ENCODE data around the gene TXNDC17.

The TXNDC17 gene

DNA sequence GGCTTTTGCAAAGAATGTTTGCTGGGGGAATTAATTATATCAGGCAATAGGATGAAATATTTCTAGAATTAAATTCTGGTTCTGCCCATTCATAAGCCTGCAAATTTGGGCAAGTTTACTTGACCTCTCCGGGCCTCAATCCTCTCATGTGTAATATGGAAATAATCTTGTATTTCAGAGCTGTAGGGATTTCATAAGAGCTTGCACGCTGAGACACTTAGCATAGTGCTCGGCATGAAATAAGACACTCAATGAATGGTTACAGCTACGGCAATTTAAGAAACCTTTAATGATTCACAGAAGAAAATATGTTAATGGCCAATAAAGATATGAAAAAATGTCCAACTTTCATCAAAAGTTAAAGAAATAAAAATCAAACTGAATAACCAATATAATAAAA, 43.9 kb upstream of the TXNDC17 start:
- POLR2A ChIA-PET: no interaction called here
- Histone ChIP-seq H3K4me3 (ENCODE audit: low read depth, low read length) (no peak overlapping the region), H3K36me3 (ENCODE audit: control insufficient read depth in 2 of 2, insufficient read depth in 1 of 2, low read length in 2 of 2) (peaks cover 63 to 96% of the 10 kb centered on the region in 2 experiments), H3K27ac (ENCODE audit: extremely low read depth, low read depth, low read length) (no peak overlapping the region), H3K9me3 (ENCODE audit: control insufficient read depth, insufficient read depth, low read depth, low read length) (no peaks in the 10 kb centered on the region), H3K4me1 (ENCODE audit: control insufficient read depth, insufficient read depth, low read length) (no peaks in the 10 kb centered on the region)
- CTCF ChIA-PET: interaction anchor here (1.0 kb wide), 1 partner anchor 11 kb away, joined by 3 read pairs; no protein-coding TSS in a partner anchor
- TF ChIP-seq, protein P1, sequence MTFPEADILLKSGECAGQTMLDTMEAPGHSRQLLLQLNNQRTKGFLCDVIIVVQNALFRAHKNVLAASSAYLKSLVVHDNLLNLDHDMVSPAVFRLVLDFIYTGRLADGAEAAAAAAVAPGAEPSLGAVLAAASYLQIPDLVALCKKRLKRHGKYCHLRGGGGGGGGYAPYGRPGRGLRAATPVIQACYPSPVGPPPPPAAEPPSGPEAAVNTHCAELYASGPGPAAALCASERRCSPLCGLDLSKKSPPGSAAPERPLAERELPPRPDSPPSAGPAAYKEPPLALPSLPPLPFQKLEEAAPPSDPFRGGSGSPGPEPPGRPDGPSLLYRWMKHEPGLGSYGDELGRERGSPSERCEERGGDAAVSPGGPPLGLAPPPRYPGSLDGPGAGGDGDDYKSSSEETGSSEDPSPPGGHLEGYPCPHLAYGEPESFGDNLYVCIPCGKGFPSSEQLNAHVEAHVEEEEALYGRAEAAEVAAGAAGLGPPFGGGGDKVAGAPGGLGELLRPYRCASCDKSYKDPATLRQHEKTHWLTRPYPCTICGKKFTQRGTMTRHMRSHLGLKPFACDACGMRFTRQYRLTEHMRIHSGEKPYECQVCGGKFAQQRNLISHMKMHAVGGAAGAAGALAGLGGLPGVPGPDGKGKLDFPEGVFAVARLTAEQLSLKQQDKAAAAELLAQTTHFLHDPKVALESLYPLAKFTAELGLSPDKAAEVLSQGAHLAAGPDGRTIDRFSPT (tag by site-specific recombination; IDR thresholded peaks at IDR 0.05): no peak
- TF ChIP-seq, protein P2, sequence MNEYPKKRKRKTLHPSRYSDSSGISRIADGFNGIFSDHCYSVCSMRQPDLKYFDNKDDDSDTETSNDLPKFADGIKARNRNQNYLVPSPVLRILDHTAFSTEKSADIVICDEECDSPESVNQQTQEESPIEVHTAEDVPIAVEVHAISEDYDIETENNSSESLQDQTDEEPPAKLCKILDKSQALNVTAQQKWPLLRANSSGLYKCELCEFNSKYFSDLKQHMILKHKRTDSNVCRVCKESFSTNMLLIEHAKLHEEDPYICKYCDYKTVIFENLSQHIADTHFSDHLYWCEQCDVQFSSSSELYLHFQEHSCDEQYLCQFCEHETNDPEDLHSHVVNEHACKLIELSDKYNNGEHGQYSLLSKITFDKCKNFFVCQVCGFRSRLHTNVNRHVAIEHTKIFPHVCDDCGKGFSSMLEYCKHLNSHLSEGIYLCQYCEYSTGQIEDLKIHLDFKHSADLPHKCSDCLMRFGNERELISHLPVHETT (tag by site-specific recombination; IDR thresholded peaks at IDR 0.05): no peak
- TF ChIP-seq KLF8 (tag by site-specific recombination; IDR thresholded peaks at IDR 0.05) (no peak), ZNF629 (tag by site-specific recombination; IDR thresholded peaks at IDR 0.05) (no peak), ZNF174 (tag by site-specific recombination; IDR thresholded peaks at IDR 0.05) (no peak), ZNF391 (tag by site-specific recombination; IDR thresholded peaks at IDR 0.05; ENCODE audit: borderline replicate concordance, low read depth) (no peak), ZNF791 (tag by site-specific recombination; IDR thresholded peaks at IDR 0.05) (no peak), ZNF24 (tag by site-specific recombination; IDR thresholded peaks at IDR 0.05) (no peak), EGR2 (tag by site-specific recombination; IDR thresholded peaks at IDR 0.05; ENCODE audit: low read depth) (no peak), ZNF37A (tag by site-specific recombination; IDR thresholded peaks at IDR 0.05) (no peak), ZNF423 (tag by site-specific recombination; IDR thresholded peaks at IDR 0.05) (no peak), ZNF341 (tag by site-specific recombination; IDR thresholded peaks at IDR 0.05; ENCODE audit: low read depth) (no peak), OSR2 (tag by site-specific recombination; IDR thresholded peaks at IDR 0.05) (no peak), ZNF202 (tag by site-specific recombination; IDR thresholded peaks at IDR 0.05; ENCODE audit: borderline replicate concordance) (no peak)
- TF ChIP-seq, protein P3, sequence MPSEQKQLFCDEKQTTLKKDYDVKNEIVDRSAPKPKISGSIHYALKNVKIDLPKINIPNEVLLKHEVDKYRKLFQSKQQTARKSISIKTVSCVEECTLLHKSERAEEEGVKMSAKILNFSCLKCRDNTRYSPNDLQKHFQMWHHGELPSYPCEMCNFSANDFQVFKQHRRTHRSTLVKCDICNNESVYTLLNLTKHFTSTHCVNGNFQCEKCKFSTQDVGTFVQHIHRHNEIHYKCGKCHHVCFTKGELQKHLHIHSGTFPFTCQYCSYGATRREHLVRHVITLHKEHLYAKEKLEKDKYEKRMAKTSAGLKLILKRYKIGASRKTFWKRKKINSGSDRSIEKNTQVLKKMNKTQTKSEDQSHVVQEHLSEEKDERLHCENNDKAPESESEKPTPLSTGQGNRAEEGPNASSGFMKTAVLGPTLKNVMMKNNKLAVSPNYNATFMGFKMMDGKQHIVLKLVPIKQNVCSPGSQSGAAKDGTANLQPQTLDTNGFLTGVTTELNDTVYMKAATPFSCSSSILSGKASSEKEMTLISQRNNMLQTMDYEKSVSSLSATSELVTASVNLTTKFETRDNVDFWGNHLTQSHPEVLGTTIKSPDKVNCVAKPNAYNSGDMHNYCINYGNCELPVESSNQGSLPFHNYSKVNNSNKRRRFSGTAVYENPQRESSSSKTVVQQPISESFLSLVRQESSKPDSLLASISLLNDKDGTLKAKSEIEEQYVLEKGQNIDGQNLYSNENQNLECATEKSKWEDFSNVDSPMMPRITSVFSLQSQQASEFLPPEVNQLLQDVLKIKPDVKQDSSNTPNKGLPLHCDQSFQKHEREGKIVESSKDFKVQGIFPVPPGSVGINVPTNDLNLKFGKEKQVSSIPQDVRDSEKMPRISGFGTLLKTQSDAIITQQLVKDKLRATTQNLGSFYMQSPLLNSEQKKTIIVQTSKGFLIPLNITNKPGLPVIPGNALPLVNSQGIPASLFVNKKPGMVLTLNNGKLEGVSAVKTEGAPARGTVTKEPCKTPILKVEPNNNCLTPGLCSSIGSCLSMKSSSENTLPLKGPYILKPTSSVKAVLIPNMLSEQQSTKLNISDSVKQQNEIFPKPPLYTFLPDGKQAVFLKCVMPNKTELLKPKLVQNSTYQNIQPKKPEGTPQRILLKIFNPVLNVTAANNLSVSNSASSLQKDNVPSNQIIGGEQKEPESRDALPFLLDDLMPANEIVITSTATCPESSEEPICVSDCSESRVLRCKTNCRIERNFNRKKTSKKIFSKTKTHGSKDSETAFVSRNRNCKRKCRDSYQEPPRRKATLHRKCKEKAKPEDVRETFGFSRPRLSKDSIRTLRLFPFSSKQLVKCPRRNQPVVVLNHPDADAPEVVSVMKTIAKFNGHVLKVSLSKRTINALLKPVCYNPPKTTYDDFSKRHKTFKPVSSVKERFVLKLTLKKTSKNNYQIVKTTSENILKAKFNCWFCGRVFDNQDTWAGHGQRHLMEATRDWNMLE (tag by site-specific recombination; conservative IDR thresholded peaks at IDR 0.05; ENCODE audit: low read depth): no peak
- TF ChIP-seq, protein P4, sequence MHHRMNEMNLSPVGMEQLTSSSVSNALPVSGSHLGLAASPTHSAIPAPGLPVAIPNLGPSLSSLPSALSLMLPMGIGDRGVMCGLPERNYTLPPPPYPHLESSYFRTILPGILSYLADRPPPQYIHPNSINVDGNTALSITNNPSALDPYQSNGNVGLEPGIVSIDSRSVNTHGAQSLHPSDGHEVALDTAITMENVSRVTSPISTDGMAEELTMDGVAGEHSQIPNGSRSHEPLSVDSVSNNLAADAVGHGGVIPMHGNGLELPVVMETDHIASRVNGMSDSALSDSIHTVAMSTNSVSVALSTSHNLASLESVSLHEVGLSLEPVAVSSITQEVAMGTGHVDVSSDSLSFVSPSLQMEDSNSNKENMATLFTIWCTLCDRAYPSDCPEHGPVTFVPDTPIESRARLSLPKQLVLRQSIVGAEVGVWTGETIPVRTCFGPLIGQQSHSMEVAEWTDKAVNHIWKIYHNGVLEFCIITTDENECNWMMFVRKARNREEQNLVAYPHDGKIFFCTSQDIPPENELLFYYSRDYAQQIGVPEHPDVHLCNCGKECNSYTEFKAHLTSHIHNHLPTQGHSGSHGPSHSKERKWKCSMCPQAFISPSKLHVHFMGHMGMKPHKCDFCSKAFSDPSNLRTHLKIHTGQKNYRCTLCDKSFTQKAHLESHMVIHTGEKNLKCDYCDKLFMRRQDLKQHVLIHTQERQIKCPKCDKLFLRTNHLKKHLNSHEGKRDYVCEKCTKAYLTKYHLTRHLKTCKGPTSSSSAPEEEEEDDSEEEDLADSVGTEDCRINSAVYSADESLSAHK (tag by site-specific recombination; IDR thresholded peaks at IDR 0.05): no peak
